ENCODE results near the gene BICDL2.

The BICDL2 gene

DNA sequence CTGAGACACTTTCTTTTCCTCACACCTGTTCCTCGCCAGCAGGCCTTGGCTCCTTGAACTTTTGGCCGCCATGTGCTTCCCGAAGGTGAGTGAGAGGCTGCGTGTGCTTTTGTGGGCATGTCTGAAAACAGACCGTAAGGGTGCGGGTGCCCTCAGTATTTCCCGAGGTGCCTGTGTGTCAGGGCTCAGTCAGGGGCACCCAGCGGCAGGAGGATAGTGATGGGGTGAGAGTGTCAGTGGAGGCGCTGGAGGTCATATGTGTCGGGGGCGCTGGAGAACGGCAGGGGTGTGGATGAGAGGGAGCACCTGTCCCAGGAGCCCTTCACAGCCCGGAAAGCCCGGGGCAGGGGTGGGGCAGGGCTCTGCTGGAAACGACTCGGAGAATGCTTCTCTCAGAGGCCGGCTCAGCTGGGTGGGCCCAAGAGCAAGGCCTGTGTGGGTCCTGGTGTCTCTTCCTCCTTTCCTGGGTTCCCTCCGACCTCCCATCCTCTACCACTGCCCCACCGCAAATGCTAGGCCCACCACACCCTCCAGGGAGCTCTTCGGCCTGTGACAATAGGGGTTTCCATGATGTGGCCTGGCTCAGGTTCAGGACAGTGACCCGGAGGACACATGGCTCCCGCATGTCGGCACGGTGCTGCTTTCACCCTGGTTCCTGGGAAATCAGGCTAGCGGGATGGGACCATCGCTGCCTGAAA is 29.1 kb upstream of the BICDL2 start:
- Histone ChIP-seq H3K9me3 (ENCODE audit: control insufficient read depth, low read length) (no peaks in the 10 kb centered on the region), H3K27ac (ENCODE audit: insufficient read depth, low read depth, low read length, poor library complexity, severe bottlenecking) (no peak overlapping the region), H3K4me1 (ENCODE audit: control insufficient read depth, insufficient read depth, low read length) (no peaks in the 10 kb centered on the region), H3K36me3 (ENCODE audit: control insufficient read depth, insufficient read depth, low read length) (no peaks in the 10 kb centered on the region), H3K4me3 (ENCODE audit: insufficient read depth, low read depth, low read length) (no peak overlapping the region), H3K27me3 (ENCODE audit: control insufficient read depth, insufficient read depth, low read length, poor library complexity, severe bottlenecking) (no peaks in the 10 kb centered on the region)
- WGBS, 2 experiments = 92% methylated on average over 26 of the region's 26 CpGs

DNA sequence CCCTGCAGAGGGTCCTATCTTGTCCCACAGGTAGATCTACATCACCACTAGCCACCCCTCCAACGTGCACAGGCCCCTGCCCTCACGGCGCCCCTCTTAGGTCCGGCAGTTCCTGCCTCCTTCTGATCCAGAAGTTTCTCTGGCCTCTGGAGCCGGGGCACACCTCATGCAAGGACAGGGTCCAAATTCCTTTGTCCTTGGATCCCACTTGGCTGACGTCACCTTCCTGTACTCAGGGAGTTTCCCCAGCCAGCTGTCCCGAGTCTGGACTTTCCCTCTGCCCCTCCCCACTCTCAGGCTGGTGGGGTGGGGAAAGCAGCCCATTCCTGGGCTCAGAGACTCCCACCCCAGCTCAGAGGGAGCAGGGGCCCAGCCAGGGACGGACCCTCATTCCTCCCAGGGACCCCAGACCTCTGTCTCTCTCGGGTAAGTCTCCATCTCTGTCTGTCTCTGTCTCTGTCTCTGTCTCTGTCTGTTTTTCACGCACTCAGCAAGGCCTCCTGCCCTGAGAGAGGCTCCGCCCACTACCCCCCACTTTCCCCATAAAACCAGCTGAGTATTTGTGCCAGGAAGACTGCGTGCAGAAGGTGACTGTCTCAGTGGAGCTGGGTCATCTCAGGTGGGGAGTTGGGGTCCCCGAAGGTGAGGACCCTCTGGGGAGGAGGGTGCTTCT is 28.5 kb upstream of the BICDL2 start, which contains the start of gene IL32:
Gene IL32, plus strand, starts transcription at position 572 of the 673 bp plus-strand sequence. CDS start 172 bp downstream, outside the sequence.
- Histone ChIP-seq H3K36me3 (ENCODE audit: control insufficient read depth, insufficient read depth, low read length) (no peaks in the 10 kb centered on the region), H3K4me1 (ENCODE audit: control insufficient read depth, insufficient read depth, low read length) (no peaks in the 10 kb centered on the region), H3K27me3 (ENCODE audit: control insufficient read depth, insufficient read depth, low read length, poor library complexity, severe bottlenecking) (peaks cover 6% of the 10 kb centered on the region), H3K4me3 (ENCODE audit: insufficient read depth, low read depth, low read length) (no peak within 1 kb of the TSS), H3K9me3 (ENCODE audit: control insufficient read depth, low read length) (no peaks in the 10 kb centered on the region), H3K27ac (ENCODE audit: insufficient read depth, low read depth, low read length, poor library complexity, severe bottlenecking) (no peak within 1 kb of the TSS)
- 82 to 83% methylated on average over 13 of the region's 13 CpGs for WGBS, 2 experiments

DNA sequence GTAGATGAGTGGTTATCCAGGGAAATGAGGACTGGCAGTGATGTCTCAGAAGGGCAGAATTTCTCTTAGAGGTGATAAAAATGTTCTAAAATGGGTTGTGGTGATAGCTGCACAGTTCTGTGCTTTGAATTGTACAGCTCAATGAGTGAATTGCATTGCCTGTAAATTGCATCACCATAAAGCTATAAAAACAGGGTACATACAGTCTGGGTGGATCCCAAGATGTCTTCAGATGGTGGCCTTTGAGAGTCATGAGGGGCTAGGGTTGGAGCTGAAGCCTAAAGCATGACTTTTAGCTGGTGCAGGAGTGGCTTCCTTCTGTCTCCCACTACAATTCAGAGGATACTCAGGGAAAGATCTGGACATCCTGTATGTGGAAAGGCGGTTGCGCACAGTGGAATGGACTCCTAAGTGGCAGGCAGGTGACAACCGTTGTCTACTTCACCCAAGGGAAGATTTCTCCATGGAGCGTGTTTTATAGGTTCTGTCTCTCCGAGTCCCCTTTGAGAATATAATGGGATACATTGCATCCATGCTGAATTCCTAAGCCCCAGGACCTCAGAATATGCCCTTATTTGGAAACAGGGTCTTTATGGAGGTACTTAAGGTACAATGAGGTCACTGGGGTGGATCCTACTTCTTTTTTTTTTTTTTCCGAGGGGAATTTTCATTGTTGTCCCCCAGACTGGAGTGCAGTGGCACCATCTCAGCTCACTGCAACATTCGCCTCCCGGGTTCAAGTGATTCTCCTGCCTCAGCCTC is 27.1 kb upstream of the BICDL2 start:
- H3K27ac ChIP-seq (ENCODE audit: insufficient read depth, low read depth, low read length, poor library complexity, severe bottlenecking) = no peak overlapping the region
- H3K27me3 ChIP-seq (ENCODE audit: control insufficient read depth, insufficient read depth, low read length, poor library complexity, severe bottlenecking) = peaks cover 8% of the 10 kb centered on the region
- no peak overlapping the region for H3K4me3 ChIP-seq (ENCODE audit: insufficient read depth, low read depth, low read length)
- H3K9me3 ChIP-seq (ENCODE audit: control insufficient read depth, low read length) = no peaks in the 10 kb centered on the region
- H3K4me1 ChIP-seq (ENCODE audit: control insufficient read depth, insufficient read depth, low read length) = peaks cover 6% of the 10 kb centered on the region
- WGBS, 2 experiments = 88 to 91% methylated on average over 8 of the region's 8 CpGs
- H3K36me3 ChIP-seq (ENCODE audit: control insufficient read depth, insufficient read depth, low read length) = no peaks in the 10 kb centered on the region

DNA sequence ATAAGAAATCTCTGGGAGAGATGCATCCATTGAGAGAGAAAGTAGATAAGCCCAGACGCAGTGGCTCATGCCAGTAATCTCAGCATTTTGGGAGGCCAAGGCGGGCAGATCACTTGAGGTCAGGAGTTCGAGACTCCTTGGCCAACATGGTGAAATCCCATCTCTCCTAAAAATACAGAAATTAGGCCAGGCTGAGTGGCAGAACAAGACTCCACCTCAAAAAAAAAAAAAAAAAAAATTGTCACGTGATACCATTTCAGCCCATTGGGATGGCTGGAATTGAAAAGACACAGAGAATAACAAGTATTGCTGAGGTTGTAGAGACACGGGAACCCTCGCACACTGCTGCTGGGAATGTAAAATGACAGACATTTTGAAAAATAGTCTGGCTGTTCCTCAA is 25.8 kb upstream of the BICDL2 start:
- 88 to 91% methylated on average over 6 of the region's 6 CpGs for WGBS, 2 experiments
- no peak overlapping the region for H3K4me3 ChIP-seq (ENCODE audit: insufficient read depth, low read depth, low read length)
- no peaks in the 10 kb centered on the region for H3K36me3 ChIP-seq (ENCODE audit: control insufficient read depth, insufficient read depth, low read length)
- H3K27me3 ChIP-seq (ENCODE audit: control insufficient read depth, insufficient read depth, low read length, poor library complexity, severe bottlenecking) = peaks cover 20% of the 10 kb centered on the region
- no peaks in the 10 kb centered on the region for H3K9me3 ChIP-seq (ENCODE audit: control insufficient read depth, low read length)
- H3K4me1 ChIP-seq (ENCODE audit: control insufficient read depth, insufficient read depth, low read length) = peaks cover 6% of the 10 kb centered on the region
- no peak overlapping the region for H3K27ac ChIP-seq (ENCODE audit: insufficient read depth, low read depth, low read length, poor library complexity, severe bottlenecking)

DNA sequence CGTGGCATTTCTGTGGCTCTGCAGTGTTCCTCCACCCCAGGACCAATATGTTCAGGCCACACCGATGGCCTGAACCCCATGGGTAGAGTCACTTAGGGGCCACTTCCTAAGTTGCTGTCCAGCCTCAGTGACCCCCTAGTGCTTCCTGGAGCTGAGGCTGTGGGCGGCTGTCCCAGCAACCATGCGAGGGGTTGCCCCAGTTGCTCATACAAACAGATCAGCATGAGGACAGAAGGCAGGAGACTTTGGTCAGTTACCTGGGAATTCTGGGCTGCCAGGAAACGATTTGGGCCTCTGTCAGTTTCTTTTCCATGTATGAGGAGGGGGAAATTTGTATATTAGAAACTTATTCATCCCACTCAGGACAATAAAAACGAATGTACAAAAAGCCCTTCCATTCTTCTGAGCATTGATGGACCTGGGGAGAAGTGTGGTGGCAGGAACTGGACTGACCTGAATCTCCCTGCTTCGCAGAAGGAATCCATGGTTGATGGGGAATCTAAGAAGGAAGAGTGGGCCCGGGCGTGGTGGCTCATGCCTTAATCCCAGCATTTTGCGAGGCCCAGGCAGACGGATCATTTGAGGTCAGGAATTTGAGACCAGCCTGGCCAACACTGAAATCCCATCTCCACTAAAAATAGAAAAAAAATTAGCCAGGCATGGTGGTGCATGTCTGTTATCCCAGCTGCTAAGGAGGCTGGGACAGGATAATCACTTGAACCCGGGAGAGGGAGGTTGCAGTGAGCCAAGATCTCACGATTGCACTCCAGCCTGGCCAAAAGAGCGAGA is 23.8 kb upstream of the BICDL2 start:
- 85 to 87% methylated on average over 13 to 14 of the region's 14 CpGs for WGBS, 2 experiments
- H3K27me3 ChIP-seq (ENCODE audit: control insufficient read depth, insufficient read depth, low read length, poor library complexity, severe bottlenecking) = peaks cover 22% of the 10 kb centered on the region
- H3K4me3 ChIP-seq (ENCODE audit: insufficient read depth, low read depth, low read length) = no peak overlapping the region
- H3K36me3 ChIP-seq (ENCODE audit: control insufficient read depth, insufficient read depth, low read length) = no peaks in the 10 kb centered on the region
- H3K27ac ChIP-seq (ENCODE audit: insufficient read depth, low read depth, low read length, poor library complexity, severe bottlenecking) = no peak overlapping the region
- H3K9me3 ChIP-seq (ENCODE audit: control insufficient read depth, low read length) = no peaks in the 10 kb centered on the region
- peaks cover 6% of the 10 kb centered on the region for H3K4me1 ChIP-seq (ENCODE audit: control insufficient read depth, insufficient read depth, low read length)

DNA sequence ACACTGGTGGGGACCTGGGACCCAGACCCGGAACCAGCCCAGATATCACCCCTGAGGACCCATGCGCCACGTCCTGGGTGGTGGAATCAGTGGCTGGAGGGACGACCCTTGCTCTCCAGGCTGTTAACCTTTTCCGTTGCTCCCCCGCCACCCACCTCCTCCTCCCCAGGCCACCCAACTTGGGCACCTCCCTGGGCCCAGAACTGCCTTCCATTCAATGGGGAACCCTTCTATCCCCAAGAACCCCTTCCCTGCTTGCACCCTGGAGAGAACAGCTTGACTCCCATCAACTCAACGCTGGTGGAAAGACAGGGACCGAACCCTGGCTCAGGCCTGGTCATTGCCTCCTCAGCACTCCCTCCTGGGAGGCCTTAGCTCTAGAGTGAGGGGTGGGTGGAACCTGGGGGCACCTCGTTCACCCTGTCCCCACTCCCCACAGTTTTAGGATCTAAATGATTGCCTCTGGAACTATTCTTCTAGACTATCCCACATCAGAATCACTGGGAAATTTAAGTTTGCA is 23.0 kb upstream of the BICDL2 start:
- H3K4me3 ChIP-seq (ENCODE audit: insufficient read depth, low read depth, low read length) = peak overlapping the region; percentile 76
- H3K27ac ChIP-seq (ENCODE audit: insufficient read depth, low read depth, low read length, poor library complexity, severe bottlenecking) = no peak overlapping the region
- WGBS, 2 experiments = 65 to 72% methylated on average over 9 of the region's 9 CpGs
- H3K27me3 ChIP-seq (ENCODE audit: control insufficient read depth, insufficient read depth, low read length, poor library complexity, severe bottlenecking) = peaks cover 22% of the 10 kb centered on the region
- H3K36me3 ChIP-seq (ENCODE audit: control insufficient read depth, insufficient read depth, low read length) = no peaks in the 10 kb centered on the region
- H3K4me1 ChIP-seq (ENCODE audit: control insufficient read depth, insufficient read depth, low read length) = peaks cover 6% of the 10 kb centered on the region
- no peaks in the 10 kb centered on the region for H3K9me3 ChIP-seq (ENCODE audit: control insufficient read depth, low read length)

DNA sequence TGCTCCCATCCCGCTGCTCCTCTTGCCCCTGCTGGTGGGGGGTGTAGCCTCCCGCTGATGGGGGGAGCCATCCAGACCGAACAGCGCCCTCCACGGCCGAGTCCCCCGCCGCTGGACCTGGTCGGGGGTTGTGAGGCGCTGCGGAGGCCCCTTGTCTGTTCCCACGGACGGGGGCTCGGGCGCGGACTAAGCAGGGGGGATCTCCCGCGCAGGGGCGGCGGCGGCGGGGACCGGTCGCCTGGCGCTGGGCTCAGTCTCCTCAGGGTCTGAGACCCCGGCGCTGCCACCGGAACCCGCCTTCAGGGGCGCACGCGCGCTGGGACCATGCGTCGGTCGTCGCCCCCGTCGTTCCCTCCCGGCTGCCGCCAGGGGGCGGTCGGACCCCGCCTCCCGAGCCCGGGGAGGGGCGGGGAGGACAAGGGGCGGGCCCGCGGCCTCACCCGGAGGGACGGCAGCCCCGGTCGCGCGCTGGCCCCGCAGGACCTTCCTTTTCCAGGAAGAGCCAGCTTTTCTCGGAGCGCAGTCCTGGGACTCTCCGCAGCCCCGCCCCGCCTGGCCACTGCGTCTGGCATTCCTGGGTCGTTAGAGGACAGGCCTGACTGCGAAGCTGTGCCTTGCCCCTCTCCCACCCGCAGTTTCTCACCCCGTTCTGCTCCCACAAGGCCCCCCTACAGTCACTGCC is 22.4 kb upstream of the BICDL2 start:
- H3K27ac ChIP-seq (ENCODE audit: insufficient read depth, low read depth, low read length, poor library complexity, severe bottlenecking) = no peak overlapping the region
- WGBS, 2 experiments = 1% methylated on average over 67 of the region's 67 CpGs
- H3K27me3 ChIP-seq (ENCODE audit: control insufficient read depth, insufficient read depth, low read length, poor library complexity, severe bottlenecking) = peaks cover 22% of the 10 kb centered on the region
- H3K9me3 ChIP-seq (ENCODE audit: control insufficient read depth, low read length) = no peaks in the 10 kb centered on the region
- peaks cover 6% of the 10 kb centered on the region for H3K4me1 ChIP-seq (ENCODE audit: control insufficient read depth, insufficient read depth, low read length)
- peak overlapping the region; percentile 76 for H3K4me3 ChIP-seq (ENCODE audit: insufficient read depth, low read depth, low read length)
- no peaks in the 10 kb centered on the region for H3K36me3 ChIP-seq (ENCODE audit: control insufficient read depth, insufficient read depth, low read length)

DNA sequence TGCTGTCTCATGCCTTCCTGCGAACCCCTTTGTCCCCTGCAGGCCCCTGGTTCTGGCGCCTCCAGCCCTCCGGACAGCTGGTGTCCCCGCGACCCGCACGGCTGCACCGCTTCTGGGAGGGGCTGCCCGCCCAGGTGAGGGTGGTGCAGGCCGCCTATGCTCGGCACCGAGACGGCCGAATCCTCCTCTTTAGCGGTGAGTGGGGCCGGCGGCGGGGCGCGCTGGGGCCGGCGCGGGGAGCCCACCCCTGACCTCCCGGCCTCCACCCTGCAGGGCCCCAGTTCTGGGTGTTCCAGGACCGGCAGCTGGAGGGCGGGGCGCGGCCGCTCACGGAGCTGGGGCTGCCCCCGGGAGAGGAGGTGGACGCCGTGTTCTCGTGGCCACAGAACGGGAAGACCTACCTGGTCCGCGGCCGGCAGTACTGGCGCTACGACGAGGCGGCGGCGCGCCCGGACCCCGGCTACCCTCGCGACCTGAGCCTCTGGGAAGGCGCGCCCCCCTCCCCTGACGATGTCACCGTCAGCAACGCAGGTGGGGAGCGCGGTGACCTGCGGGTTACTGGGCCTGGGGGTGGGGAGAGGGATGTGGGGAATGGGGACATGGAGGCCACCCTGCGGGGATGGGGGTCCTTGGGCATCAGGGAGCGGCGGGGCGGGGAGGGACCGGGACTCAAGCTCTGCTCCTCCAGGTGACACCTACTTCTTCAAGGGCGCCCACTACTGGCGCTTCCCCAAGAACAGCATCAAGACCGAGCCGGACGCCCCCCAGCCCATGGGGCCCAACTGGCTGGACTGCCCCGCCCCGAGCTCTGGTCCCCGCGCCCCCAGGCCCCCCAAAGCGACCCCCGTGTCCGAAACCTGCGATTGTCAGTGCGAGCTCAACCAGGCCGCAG is 21.6 kb upstream of the BICDL2 start:
- Histone ChIP-seq H3K27ac (ENCODE audit: insufficient read depth, low read depth, low read length, poor library complexity, severe bottlenecking) (no peak overlapping the region), H3K4me3 (ENCODE audit: insufficient read depth, low read depth, low read length) (peak overlapping the region; percentile 76), H3K27me3 (ENCODE audit: control insufficient read depth, insufficient read depth, low read length, poor library complexity, severe bottlenecking) (peaks cover 22% of the 10 kb centered on the region), H3K9me3 (ENCODE audit: control insufficient read depth, low read length) (no peaks in the 10 kb centered on the region), H3K4me1 (ENCODE audit: control insufficient read depth, insufficient read depth, low read length) (peaks cover 6% of the 10 kb centered on the region), H3K36me3 (ENCODE audit: control insufficient read depth, insufficient read depth, low read length) (no peaks in the 10 kb centered on the region)
- WGBS, 2 experiments = 12 to 13% methylated on average over 77 of the region's 77 CpGs
